ENCODE results near the gene OR5AU1.

Gene OR5AU1

GRCh38 chr14:21113369-21113768, 42.5 kb downstream of the OR5AU1 start:
- DNase-seq (ENCODE audit: insufficient read length, low spot score) (no peak), FAIRE-seq (no peak)
- TF ChIP-seq TAF1 (IDR thresholded peaks at IDR 0.05; ENCODE audit: low read depth, low read length): no peak
- TF ChIP-seq SPI1 (IDR thresholded peaks at IDR 0.05; ENCODE audit: low read depth, low read length): no peak

- FAIRE-seq: no peak
- DNase-seq (ENCODE audit: insufficient read length, low spot score): no peak
- no peak for TF ChIP-seq TAF1 (IDR thresholded peaks at IDR 0.05; ENCODE audit: low read depth, low read length)
- no peak for TF ChIP-seq PAX5 (IDR thresholded peaks at IDR 0.05; ENCODE audit: insufficient read depth, low read length, severe bottlenecking)
- no peak for TF ChIP-seq SPI1 (IDR thresholded peaks at IDR 0.05; ENCODE audit: low read depth, low read length)
- no peak for TF ChIP-seq POLR2A (IDR thresholded peaks at IDR 0.05; ENCODE audit: low read depth, low read length)
- no peak for TF ChIP-seq POLR2AphosphoS5 (IDR thresholded peaks at IDR 0.05; ENCODE audit: low read depth, low read length)
- TF ChIP-seq POU2F2 (IDR thresholded peaks at IDR 0.05; ENCODE audit: low read depth, low read length): no peak
Measured at GRCh38 chr14:21112255-21112654, 43.6 kb downstream of the OR5AU1 start.

- TF ChIP-seq TAF1 (IDR thresholded peaks at IDR 0.05; ENCODE audit: low read depth, low read length): no peak
- TF ChIP-seq POLR2A (IDR thresholded peaks at IDR 0.05; ENCODE audit: low read depth, low read length): no peak
- no peak for TF ChIP-seq POLR2AphosphoS5 (IDR thresholded peaks at IDR 0.05; ENCODE audit: low read depth, low read length)
- no peak for TF ChIP-seq SPI1 (IDR thresholded peaks at IDR 0.05; ENCODE audit: low read depth, low read length)
- TF ChIP-seq PAX5 (IDR thresholded peaks at IDR 0.05; ENCODE audit: insufficient read depth, low read length, severe bottlenecking): no peak
- TF ChIP-seq POU2F2 (IDR thresholded peaks at IDR 0.05; ENCODE audit: low read depth, low read length): 0 out of 2 replicates have a peak, but pooled peaks have one; percentile 43
- DNase-seq (ENCODE audit: insufficient read length, low spot score): no peak
- FAIRE-seq: peak; percentile 56
Measured at GRCh38 chr14:21109377-21110138, 46.3 kb downstream of the OR5AU1 start.

GRCh38 chr14:21108791-21109190, 47.1 kb downstream of the OR5AU1 start:
- TF ChIP-seq PAX5 (IDR thresholded peaks at IDR 0.05; ENCODE audit: insufficient read depth, low read length, severe bottlenecking) (no peak), SPI1 (IDR thresholded peaks at IDR 0.05; ENCODE audit: low read depth, low read length) (0 out of 2 replicates have a peak, but pooled peaks have one; percentile 27)
- FAIRE-seq (no peak), DNase-seq (ENCODE audit: insufficient read length, low spot score) (no peak)

GRCh38 chr14:21107283-21107800, 48.5 kb downstream of the OR5AU1 start:
- FAIRE-seq (no peak), DNase-seq (ENCODE audit: insufficient read length, low spot score) (no peak)
- no peak for TF ChIP-seq TAF1 (IDR thresholded peaks at IDR 0.05; ENCODE audit: low read depth, low read length)
- TF ChIP-seq POU2F2 (IDR thresholded peaks at IDR 0.05; ENCODE audit: low read depth, low read length): no peak
- no peak for TF ChIP-seq PAX5 (IDR thresholded peaks at IDR 0.05; ENCODE audit: insufficient read depth, low read length, severe bottlenecking)
- no peak for TF ChIP-seq POLR2A (IDR thresholded peaks at IDR 0.05; ENCODE audit: low read depth, low read length)

DNA sequence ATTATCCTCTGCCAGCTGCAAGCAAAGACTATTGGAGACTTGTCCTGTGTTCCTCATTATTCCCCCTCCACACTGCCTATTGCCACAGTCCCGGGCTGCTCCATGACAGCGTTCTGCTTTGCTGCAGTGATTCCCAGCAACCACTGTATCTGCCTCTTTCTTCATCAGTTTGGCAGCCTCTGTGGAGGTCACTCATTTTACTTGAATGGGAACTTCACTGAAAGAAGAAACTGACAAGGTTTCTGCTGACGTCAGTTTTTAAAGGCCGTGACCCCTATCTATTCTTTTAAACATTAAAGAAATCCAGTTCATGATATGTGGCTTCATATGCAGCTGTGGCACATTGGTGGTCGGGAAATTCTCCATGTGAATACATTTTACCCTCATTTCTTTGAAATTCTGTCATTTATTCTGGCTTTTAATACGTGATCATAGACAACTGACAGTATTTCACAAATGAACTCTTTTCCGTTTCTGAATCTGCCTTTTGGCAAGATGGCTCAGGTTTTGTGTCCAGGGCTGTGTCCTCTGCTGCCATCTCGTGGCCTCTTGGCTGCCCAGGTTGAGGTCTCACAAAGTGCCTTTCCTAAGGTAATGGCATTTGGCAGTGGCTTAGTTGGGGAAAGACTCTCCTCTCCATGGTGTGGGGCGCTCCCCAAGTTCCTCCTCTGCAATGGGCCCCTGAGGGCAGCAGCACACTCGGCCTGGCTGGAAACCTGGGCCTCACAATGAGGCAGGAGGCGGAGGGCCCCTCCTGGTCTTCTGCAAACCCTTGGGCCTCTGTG, 49.2 kb downstream of the OR5AU1 start:
- peak; percentile 31 for FAIRE-seq
- no peak for TF ChIP-seq POLR2AphosphoS5 (IDR thresholded peaks at IDR 0.05; ENCODE audit: low read depth, low read length)
- peak; percentile 33; the same call in 1 of the 2 replicates for TF ChIP-seq POU2F2 (IDR thresholded peaks at IDR 0.05; ENCODE audit: low read depth, low read length)
- TF ChIP-seq TAF1 (IDR thresholded peaks at IDR 0.05; ENCODE audit: low read depth, low read length): no peak
- no peak for TF ChIP-seq SPI1 (IDR thresholded peaks at IDR 0.05; ENCODE audit: low read depth, low read length)
- TF ChIP-seq POLR2A (IDR thresholded peaks at IDR 0.05; ENCODE audit: low read depth, low read length): no peak
- no peak for TF ChIP-seq PAX5 (IDR thresholded peaks at IDR 0.05; ENCODE audit: insufficient read depth, low read length, severe bottlenecking)
- DNase-seq (ENCODE audit: insufficient read length, low spot score): no peak

- TF ChIP-seq POLR2AphosphoS5 (IDR thresholded peaks at IDR 0.05; ENCODE audit: low read depth, low read length) (no peak), PAX5 (IDR thresholded peaks at IDR 0.05; ENCODE audit: insufficient read depth, low read length, severe bottlenecking) (no peak), TAF1 (IDR thresholded peaks at IDR 0.05; ENCODE audit: low read depth, low read length) (no peak), POU2F2 (IDR thresholded peaks at IDR 0.05; ENCODE audit: low read depth, low read length) (no peak), POLR2A (IDR thresholded peaks at IDR 0.05; ENCODE audit: low read depth, low read length) (no peak), SPI1 (IDR thresholded peaks at IDR 0.05; ENCODE audit: low read depth, low read length) (no peak)
- no peak for DNase-seq (ENCODE audit: insufficient read length, low spot score)
- FAIRE-seq: no peak
Measured at GRCh38 chr14:21106176-21106497, 49.7 kb downstream of the OR5AU1 start.

GRCh38 chr14:21105095-21105494, 50.8 kb downstream of the OR5AU1 start:
- no peak for TF ChIP-seq POLR2A (IDR thresholded peaks at IDR 0.05; ENCODE audit: low read depth, low read length)
- no peak for TF ChIP-seq POLR2AphosphoS5 (IDR thresholded peaks at IDR 0.05; ENCODE audit: low read depth, low read length)
- no peak for TF ChIP-seq TAF1 (IDR thresholded peaks at IDR 0.05; ENCODE audit: low read depth, low read length)
- TF ChIP-seq PAX5 (IDR thresholded peaks at IDR 0.05; ENCODE audit: insufficient read depth, low read length, severe bottlenecking): no peak
- no peak for TF ChIP-seq POU2F2 (IDR thresholded peaks at IDR 0.05; ENCODE audit: low read depth, low read length)
- TF ChIP-seq SPI1 (IDR thresholded peaks at IDR 0.05; ENCODE audit: low read depth, low read length): no peak
- FAIRE-seq (no peak), DNase-seq (ENCODE audit: insufficient read length, low spot score) (no peak)
